Spinal cord (tissue), 10 donors: ENCODE measurements around the gene LRRTM4. TPM values are rescaled to one million over a fixed set of nuclear protein-coding genes. Genes with fewer than 3 reads are reported as not detected.

Source experiments
- DNase-seq, 6 donors: peaks; one replicate each; pipeline versions ENCODE4 v3.0.0 to v3.0.0-alpha.2; 2013 to 2015; ENCODE audit warnings: low spot score in 6 of 6, low read depth in 4 of 6
- H3K27ac ChIP-seq: one replicate; pipeline ENCODE4 v1.5.1; 2013; ENCODE audit warnings: low read depth, low read length, control low read depth
- H3K27me3 ChIP-seq: one replicate; pipeline ENCODE4 v1.6.1; 2013; ENCODE audit warnings: low read length; ENCODE audit not compliant: control insufficient read depth, insufficient read depth
- H3K36me3 ChIP-seq: one replicate; pipeline ENCODE4 v1.6.1; 2013; ENCODE audit warnings: low read length; ENCODE audit not compliant: control insufficient read depth, insufficient read depth
- H3K4me1 ChIP-seq: one replicate; pipeline ENCODE4 v1.6.1; 2013; ENCODE audit warnings: low read length; ENCODE audit not compliant: control insufficient read depth, insufficient read depth
- H3K4me3 ChIP-seq: one replicate; pipeline ENCODE4 v1.5.1; 2013; ENCODE audit warnings: low read depth, low read length, control low read depth
- H3K9me3 ChIP-seq: one replicate; pipeline ENCODE4 v1.6.1; 2013; ENCODE audit warnings: low read length; ENCODE audit not compliant: control insufficient read depth, insufficient read depth
- WGBS: methylation state at CpG from one replicate; pipeline ENCODE4 v1.1.5; 2013; ENCODE audit warnings: missing lambda C conversion rate; ENCODE audit not compliant: insufficient coverage; 5-methylcytosine and 5-hydroxymethylcytosine counted together
- polyA plus RNA-seq, 2 donors: library from polyadenylated mRNA; unstranded; fragments of 120-200 nt; gene quantifications; one replicate each; pipeline ENCODE4 v1.2.1, GENCODE V29; 2013; ENCODE audit not compliant: insufficient read length in 2 of 2
- total RNA-seq, 2 donors: library from RNA; depleted of rRNA in 1 of 2; stranded (reverse); fragments of 120-200 nt in 1 of 2; fragments of >200 nt in 1 of 2; gene quantifications; one replicate each; pipeline versions ENCODE4 v1.2.3 to v1.2.4, GENCODE V29; 2013 to 2014
- donor health status: healthy.

LRRTM4 gene
- total and polyA plus RNA-seq, 4 donors, result 12.6 to 30.4 (median 14.8) TPM

- H3K9me3 ChIP-seq, result no peaks in the 10 kb centered on the region
- no peaks in the 10 kb centered on the region for H3K36me3 ChIP-seq
- no peaks in the 10 kb centered on the region for H3K4me1 ChIP-seq
- no CpG with 5 or more reads among the region's 3 CpGs for WGBS
- no peak overlapping the region for H3K27ac ChIP-seq
- DNase-seq, result no peak
- H3K4me3 ChIP-seq, result no peak overlapping the region
- no peaks in the 10 kb centered on the region for H3K27me3 ChIP-seq
Observed at GRCh38 chr2:77210725-77211124, 311.5 kb downstream of the LRRTM4 start.

DNA sequence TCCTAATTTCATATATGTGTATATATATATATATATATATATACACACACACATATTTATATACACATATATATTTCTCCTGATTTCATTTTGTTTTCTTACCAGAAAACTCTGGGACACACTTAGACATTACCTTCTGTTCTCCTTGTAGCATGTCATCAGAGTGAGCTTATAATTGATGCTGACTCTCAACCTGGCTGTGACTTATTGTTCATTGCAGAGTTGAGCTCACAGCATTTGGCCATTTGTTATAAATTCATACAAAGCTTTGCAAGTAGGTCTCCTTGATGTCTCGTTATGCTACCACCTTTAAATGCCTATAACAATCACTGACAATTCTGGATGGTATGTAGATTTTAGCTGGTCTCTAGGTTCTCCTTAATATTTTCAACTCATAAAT is 314.8 kb downstream of the LRRTM4 start:
- Histone ChIP-seq H3K9me3 (no peaks in the 10 kb centered on the region), H3K4me3 (no peak overlapping the region), H3K27ac (no peak overlapping the region), H3K27me3 (no peaks in the 10 kb centered on the region), H3K4me1 (no peaks in the 10 kb centered on the region), H3K36me3 (no peaks in the 10 kb centered on the region)
- WGBS, result no CpG with 5 or more reads among the region's 1 CpG
- no peak for DNase-seq

GRCh38 chr2:77201755-77202154 is 320.4 kb downstream of the LRRTM4 start:
- Histone ChIP-seq H3K9me3 (no peaks in the 10 kb centered on the region), H3K4me3 (no peak overlapping the region), H3K27me3 (no peaks in the 10 kb centered on the region), H3K27ac (no peak overlapping the region), H3K4me1 (no peaks in the 10 kb centered on the region), H3K36me3 (no peaks in the 10 kb centered on the region)
- DNase-seq, result no peak
- WGBS, result 92% methylated on average over 1 of the region's 2 CpGs

GRCh38 chr2:77199411-77199810 is 322.8 kb downstream of the LRRTM4 start:
- DNase-seq, result no peak
- H3K27me3 ChIP-seq, result no peaks in the 10 kb centered on the region
- H3K36me3 ChIP-seq, result no peaks in the 10 kb centered on the region
- no peaks in the 10 kb centered on the region for H3K4me1 ChIP-seq
- no peak overlapping the region for H3K27ac ChIP-seq
- H3K9me3 ChIP-seq, result no peaks in the 10 kb centered on the region
- no peak overlapping the region for H3K4me3 ChIP-seq

DNA sequence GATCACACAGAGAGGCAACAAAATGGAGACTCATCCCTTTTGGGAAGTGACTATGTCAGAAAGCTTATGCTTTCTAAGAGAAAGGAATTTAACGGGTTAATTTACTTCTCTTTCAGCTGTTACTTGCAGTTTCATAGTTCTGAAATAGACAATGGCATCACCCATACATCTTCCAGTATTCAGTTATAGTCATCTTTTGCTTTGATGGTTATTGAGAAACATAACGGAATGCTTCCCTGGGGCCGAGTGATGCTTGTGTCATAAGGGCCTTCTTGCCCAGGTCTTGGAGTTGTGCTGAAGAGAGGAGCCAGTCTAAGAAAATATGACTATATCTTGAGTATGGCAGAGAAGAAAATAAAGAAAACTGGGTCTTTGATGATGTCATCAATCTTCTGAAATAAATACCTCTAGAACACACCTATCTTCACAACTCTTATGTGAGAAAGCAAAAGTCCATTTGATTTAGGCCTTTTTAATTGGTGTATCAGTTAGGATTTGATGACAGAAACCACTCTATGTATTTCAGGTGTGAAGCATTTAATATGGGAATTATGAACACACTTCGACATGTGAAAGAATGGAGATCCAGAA is 328.2 kb downstream of the LRRTM4 start:
- Histone ChIP-seq H3K9me3 (no peaks in the 10 kb centered on the region), H3K4me1 (no peaks in the 10 kb centered on the region), H3K27ac (no peak overlapping the region), H3K27me3 (no peaks in the 10 kb centered on the region), H3K4me3 (no peak overlapping the region), H3K36me3 (no peaks in the 10 kb centered on the region)
- no CpG with 5 or more reads among the region's 4 CpGs for WGBS
- no peak for DNase-seq

GRCh38 chr2:77192811-77193289 is 329.3 kb downstream of the LRRTM4 start:
- H3K4me1 ChIP-seq, result no peaks in the 10 kb centered on the region
- 100% methylated on average over 1 of the region's 5 CpGs for WGBS
- no peak overlapping the region for H3K27ac ChIP-seq
- H3K4me3 ChIP-seq, result no peak overlapping the region
- no peaks in the 10 kb centered on the region for H3K9me3 ChIP-seq
- DNase-seq, result no peak
- no peaks in the 10 kb centered on the region for H3K27me3 ChIP-seq
- no peaks in the 10 kb centered on the region for H3K36me3 ChIP-seq

- no peak overlapping the region for H3K4me3 ChIP-seq
- H3K4me1 ChIP-seq, result no peaks in the 10 kb centered on the region
- H3K9me3 ChIP-seq, result no peaks in the 10 kb centered on the region
- no peaks in the 10 kb centered on the region for H3K27me3 ChIP-seq
- H3K36me3 ChIP-seq, result no peaks in the 10 kb centered on the region
- DNase-seq, result no peak
- WGBS, result no CpG with 5 or more reads among the region's 1 CpG
- H3K27ac ChIP-seq, result no peak overlapping the region
Observed at GRCh38 chr2:77191665-77192064, 330.5 kb downstream of the LRRTM4 start.

- no peaks in the 10 kb centered on the region for H3K9me3 ChIP-seq
- H3K4me3 ChIP-seq, result no peak overlapping the region
- no peak overlapping the region for H3K27ac ChIP-seq
- no peaks in the 10 kb centered on the region for H3K4me1 ChIP-seq
- no peak for DNase-seq
- WGBS, result no CpG with 5 or more reads among the region's 2 CpGs
- H3K27me3 ChIP-seq, result no peaks in the 10 kb centered on the region
- H3K36me3 ChIP-seq, result no peaks in the 10 kb centered on the region
Observed at GRCh38 chr2:77190721-77191346, 331.3 kb downstream of the LRRTM4 start.

DNA sequence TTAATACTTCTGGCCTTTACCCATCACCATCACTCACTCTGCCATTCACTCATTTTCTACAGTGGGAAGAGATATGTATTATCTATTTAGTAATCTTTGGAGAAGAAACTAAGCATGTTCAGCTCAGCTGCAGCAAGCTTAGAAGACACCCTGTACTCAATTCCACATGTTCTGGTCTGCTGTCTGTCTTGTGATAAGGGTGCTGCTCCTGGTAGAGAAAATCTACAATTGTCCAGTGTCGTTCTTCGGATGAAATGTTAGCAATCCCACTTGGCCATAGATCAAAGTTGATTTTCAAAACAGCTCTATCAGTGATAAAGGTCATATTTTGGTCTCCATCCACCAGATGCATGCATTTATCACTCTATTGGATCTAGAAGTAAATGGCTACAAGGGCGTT is 337.1 kb downstream of the LRRTM4 start:
- Histone ChIP-seq H3K4me3 (no peak overlapping the region), H3K9me3 (no peaks in the 10 kb centered on the region), H3K36me3 (no peaks in the 10 kb centered on the region), H3K27ac (no peak overlapping the region), H3K27me3 (no peaks in the 10 kb centered on the region), H3K4me1 (no peaks in the 10 kb centered on the region)
- no peak for DNase-seq
- 100% methylated on average over 2 of the region's 3 CpGs for WGBS

DNA sequence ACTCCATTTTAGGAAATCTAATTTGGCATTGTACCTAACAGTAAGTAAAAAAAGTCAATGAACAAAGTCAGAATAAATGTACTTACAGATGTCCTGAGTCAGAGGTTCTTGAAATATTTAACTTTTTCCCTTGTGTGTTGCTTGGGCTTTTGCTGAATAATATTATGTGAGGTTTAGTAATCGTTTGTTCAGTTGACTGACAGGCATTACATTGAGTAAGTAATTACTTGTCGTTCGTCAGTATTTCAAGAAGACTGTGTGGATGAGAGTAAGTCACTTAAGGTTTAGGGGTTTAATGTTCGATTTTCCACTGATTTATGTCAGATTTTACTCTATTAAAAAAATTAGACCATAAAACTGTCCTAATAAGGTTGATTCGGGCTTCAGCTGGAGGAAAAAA is 342.9 kb downstream of the LRRTM4 start:
- H3K4me1 ChIP-seq, result no peaks in the 10 kb centered on the region
- no peaks in the 10 kb centered on the region for H3K36me3 ChIP-seq
- H3K27ac ChIP-seq, result no peak overlapping the region
- DNase-seq, result no peak
- no peak overlapping the region for H3K4me3 ChIP-seq
- no CpG with 5 or more reads among the region's 5 CpGs for WGBS
- no peaks in the 10 kb centered on the region for H3K27me3 ChIP-seq
- no peaks in the 10 kb centered on the region for H3K9me3 ChIP-seq
